Left renal pelvis (tissue), 4 donors: ENCODE results near the gene SLC23A2. TPM values are rescaled to one million over a fixed set of nuclear protein-coding genes. Genes with fewer than 3 reads are reported as not detected.
"Not testable (repeated sequence)": the region's sequence is repeated elsewhere in the genome, so short reads cannot be mapped to it uniquely, and the experiment has no call there.

Experiments used
- DNase-seq, 4 donors: peaks; one replicate each; pipeline ENCODE4 v3.0.0-alpha.2; 2013; ENCODE audit warnings: low read depth in 4 of 4, low spot score in 3 of 4
- polyA plus RNA-seq, 4 donors: library from polyadenylated mRNA; unstranded; fragments of 120-200 nt; gene quantifications; one replicate each; pipeline ENCODE4 v1.2.1, GENCODE V29; 2013; ENCODE audit not compliant: insufficient read length in 4 of 4

Gene SLC23A2
- 10 to 100 TPM; 21.8 to 31.9 (median 23.1) TPM for polyA plus RNA-seq

GRCh38 chr20:5001174-5002076 is at the start of gene SLC23A2:
Gene SLC23A2 (minus strand): TSS chr20:5001510. CDS start chr20:4932562, 68,948 bp downstream.
- no peak for DNase-seq

DNA sequence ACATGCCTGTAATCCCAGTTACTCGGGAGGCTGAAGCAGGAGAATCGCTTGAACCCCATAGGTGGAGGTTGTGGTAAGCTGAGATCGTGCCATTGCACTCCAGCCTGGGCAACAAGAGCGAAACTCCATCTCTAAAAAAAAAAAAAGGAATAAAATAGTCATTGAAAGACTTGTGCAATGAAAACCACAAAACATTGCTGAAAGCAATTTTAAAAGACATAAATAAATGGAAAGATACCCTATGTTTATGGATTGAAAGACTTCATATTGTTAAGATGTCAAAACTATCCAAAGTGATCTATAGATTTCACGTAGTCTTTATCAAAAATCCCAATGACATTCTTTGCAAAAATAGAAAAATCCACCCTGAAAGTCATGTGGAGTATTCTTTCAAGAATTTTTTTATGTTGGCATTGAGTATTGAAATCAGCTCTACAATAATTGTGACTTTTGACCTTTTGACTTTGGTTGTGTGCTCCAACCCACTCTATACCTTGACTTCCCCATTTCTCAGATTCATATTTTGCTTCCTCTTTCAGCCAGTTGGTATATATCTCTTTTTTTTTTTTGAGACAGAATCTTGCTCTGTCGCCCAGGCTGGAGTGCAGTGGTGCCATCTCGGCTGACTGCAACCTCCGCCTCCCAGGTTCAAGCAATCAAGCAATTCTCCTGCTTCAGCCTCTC is 45.5 kb upstream of the SLC23A2 start:
- no peak for DNase-seq

DNA sequence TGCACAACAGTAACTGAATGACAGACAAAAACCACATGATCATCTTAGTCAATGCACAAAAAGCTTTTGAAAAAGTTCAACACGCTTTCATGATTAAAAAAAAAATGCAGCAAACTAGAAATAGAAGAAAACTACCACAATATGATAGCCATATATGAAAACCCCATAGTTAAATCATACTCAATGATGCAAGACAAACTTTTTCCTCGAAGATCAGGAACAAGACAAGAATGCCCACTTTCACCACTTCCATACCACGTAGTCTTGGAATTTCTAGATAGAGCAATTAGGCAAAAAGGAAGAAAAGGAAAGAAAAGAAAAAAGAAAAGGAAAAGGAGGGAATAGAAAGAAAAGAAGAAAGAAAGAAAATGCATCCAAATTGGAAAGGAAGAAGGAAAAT is 44.6 kb upstream of the SLC23A2 start:
- DNase-seq: no peak

- no peak for DNase-seq
Measured at GRCh38 chr20:5044075-5044620, 42.8 kb upstream of the SLC23A2 start.

DNA sequence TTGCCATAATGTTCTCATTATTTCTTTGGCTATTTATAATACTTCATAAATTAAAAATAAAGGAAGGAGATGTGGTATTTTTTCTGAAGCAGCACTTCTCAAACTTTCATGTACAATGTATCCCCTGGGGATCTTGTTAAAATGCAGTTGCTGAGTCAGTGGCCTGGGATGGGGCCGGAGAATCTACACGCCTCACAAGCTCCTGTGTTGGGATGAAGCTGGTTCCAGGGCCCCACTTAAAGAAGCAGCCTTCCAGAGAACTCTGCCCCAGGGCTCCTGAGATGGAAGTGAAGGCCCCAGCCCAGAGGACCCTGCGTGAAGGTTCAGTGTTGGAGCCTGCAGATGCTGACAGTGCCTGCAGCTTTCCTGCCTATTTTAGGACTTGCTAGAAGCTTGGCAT is 40.1 kb upstream of the SLC23A2 start:
- no peak for DNase-seq

GRCh38 chr20:5040345-5040744 is 39.0 kb upstream of the SLC23A2 start:
- DNase-seq: no peak

DNA sequence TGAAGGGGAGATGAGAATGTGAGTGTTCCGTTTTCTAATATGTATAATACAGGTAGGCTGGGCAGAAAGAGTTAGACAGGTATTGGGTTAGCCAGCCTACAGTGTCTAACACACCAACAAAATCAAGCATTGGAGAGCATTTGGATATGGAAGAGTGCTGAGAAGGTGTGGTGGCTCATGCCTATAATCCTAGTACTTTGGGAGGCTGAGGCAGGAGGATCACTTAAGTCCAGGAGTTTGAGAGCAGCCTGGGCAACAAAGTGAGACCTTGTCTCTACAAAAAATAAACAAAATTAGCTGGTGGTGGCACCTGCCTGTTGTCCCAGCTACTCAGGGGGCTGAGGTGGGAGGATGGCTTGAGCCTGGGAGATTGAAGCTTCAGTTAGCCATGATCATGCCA is 38.6 kb upstream of the SLC23A2 start:
- no peak for DNase-seq

DNA sequence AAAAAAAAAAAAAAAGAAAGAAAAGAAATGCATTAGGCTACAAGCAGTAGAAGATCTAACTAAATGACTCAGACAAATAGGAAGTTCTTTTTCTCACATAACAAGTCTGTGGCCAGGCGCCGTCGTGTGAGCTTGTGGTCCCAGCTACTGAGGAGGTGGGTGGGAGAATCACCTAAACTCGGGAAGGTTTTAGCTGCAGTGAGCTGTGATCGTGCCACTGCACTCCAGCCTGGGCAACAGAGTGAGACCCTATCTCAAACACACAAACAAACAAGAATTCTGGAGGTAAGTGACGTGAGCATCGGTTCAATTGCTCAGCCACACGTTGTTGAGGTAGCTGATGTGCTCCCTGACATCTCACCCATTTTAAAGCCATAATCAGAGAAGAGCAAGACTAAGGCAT is 37.9 kb upstream of the SLC23A2 start:
- no peak for DNase-seq

GRCh38 chr20:5036828-5037227 is 35.5 kb upstream of the SLC23A2 start:
- no peak for DNase-seq

DNA sequence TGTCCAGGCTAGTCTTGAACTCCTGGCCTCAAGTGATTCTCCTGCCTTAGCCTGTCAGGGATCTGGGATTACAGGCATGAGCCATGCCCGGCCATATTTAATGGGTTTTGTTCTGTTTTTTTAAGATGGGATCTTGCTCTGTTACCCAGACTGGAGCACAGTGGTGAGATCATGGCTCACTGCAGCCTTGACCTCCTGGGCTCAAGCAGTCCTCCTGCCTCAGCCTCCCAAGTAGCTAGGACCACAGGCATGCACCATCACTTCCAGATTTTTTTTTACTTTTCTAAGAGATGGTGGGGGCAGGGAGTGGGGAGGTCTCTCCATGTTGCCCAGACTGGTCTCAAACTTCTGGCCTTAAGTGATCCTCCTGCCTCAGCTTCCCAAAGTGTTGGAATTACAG is 34.2 kb upstream of the SLC23A2 start:
- DNase-seq: not testable (repeated sequence)

GRCh38 chr20:5033566-5033965 is 32.3 kb upstream of the SLC23A2 start:
- DNase-seq: no peak

DNA sequence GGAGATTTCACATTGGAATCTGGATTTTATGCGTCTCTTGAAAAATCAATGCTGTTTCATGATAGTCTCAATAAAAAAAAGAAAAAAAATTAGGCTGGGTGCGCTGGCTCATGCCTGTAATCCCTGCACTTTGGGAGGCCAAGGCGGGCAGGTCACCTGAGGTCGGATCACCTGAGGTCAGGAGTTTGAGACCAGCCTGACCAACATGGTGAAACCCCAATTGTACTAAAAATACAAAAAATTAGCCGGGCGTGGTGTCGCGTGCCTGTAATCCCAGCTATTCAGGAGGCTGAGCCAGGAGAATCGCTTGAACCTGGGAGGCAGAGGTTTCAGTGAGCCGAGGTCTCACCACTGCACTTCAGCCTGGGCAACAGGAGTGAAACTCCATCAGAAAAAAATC is 30.4 kb upstream of the SLC23A2 start:
- DNase-seq: not testable (repeated sequence)

GRCh38 chr20:5031206-5031557 is 29.9 kb upstream of the SLC23A2 start:
- no peak for DNase-seq

- DNase-seq: no peak
Measured at GRCh38 chr20:5030348-5031205, 29.3 kb upstream of the SLC23A2 start.

GRCh38 chr20:5028258-5029059 is 27.1 kb upstream of the SLC23A2 start:
- DNase-seq: not testable (repeated sequence)

- no peak for DNase-seq
Measured at GRCh38 chr20:5024982-5025381, 23.7 kb upstream of the SLC23A2 start.

GRCh38 chr20:5024103-5024502 is 22.8 kb upstream of the SLC23A2 start:
- DNase-seq: no peak

GRCh38 chr20:5023171-5023570 is 21.9 kb upstream of the SLC23A2 start:
- not testable (repeated sequence) for DNase-seq

DNA sequence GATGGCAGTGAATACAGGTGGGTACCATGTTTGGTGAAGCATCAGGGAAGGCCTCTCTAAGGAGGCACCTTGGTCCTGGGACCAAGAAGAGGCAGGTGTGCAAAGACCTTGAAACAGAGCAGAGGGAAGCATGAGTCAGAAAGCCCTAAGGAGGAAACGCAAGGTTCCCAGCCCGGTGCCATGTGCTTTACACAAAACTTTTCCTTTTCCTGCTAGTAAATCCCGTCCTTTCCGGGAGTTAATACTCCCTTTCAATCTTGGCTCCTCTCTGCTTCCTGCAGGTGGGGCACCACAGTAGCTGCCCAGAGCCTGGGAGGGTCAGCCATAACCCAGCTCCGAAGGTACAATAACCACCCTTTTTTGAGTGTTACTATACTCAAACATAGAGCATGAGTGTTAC is 19.4 kb upstream of the SLC23A2 start:
- no peak for DNase-seq
